HepG2 (cell line): ENCODE measurements around the gene CNRIP1.

Experiments
- CREM ChIP-seq, 2 experiments: sonication (generic) in 1 of 2; formaldehyde crosslinking in 1 of 2; IDR thresholded peaks; 2 replicates each; pipeline versions ENCODE4 v1.4.0 to v1.6.1; 2016 to 2020; ENCODE audit warnings: antibody characterized with exemption in 1 of 2, mild to moderate bottlenecking in 1 of 2, missing genetic modification reagents in 1 of 2
- CTCF ChIP-seq: sonication (generic); formaldehyde crosslinking; IDR thresholded peaks from 2 replicates; pipeline ENCODE4 v1.5.0; 2020; ENCODE audit warnings: mild to moderate bottlenecking, missing genetic modification reagents, moderate library complexity
- EZH2 ChIP-seq: conservative IDR thresholded peaks from 2 replicates; pipeline ENCODE4 v1.6.1; 2012; ENCODE audit warnings: mild to moderate bottlenecking, low read depth, low read length, moderate library complexity
- MBNL3 ChIP-seq: fragments of 250-450 bp; sonication (Bioruptor Pico); conservative IDR thresholded peaks from 2 replicates; pipeline ENCODE4 v1.8.0; 2022; ENCODE audit warnings: mild to moderate bottlenecking, inconsistent platforms
- ZFX ChIP-seq: sonication (generic); formaldehyde crosslinking; IDR thresholded peaks from 2 replicates; pipeline ENCODE4 v1.4.0; 2020; ENCODE audit warnings: mild to moderate bottlenecking, low read depth, missing genetic modification reagents, moderate library complexity
- ZNF350 ChIP-seq: sonication (generic); formaldehyde crosslinking; IDR thresholded peaks from 2 replicates; pipeline ENCODE4 v1.4.0; 2020; ENCODE audit warnings: mild to moderate bottlenecking, low read depth, missing genetic modification reagents, borderline replicate concordance
- ZNF570 ChIP-seq: sonication (generic); formaldehyde crosslinking; IDR thresholded peaks from 2 replicates; pipeline ENCODE4 v1.4.0; 2020; ENCODE audit warnings: mild to moderate bottlenecking, missing genetic modification reagents, borderline replicate concordance

DNA sequence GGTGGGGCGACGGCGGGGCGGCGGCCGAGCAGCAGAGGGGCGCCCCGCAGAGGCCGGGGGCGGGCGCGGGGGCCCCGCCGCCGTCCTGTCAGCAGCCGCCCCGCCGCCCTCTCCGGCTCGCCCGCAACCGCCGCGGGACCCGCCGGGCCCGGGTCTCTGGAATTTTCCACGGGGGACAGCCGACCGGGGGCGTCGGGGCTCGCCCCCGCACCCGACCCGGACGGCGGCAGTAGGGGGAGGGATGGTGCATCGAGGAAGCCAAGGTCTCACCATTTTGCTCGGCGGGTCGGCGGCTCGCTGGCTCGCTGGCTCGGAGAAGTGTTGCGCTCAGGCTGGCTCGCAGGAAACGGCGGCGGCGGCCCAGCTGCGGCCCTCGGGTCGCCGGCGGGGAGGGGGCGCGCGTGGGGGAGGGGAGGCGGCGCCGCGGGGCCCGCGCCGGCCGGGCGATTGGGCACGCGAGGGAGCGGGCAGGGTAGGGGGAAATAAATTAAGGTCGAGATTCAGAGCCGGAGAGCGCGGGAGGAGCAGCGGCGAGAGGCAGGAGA, 67.8 kb downstream of the CNRIP1 start:
- no peak for TF ChIP-seq CREM (IDR thresholded peaks at IDR 0.05)
- TF ChIP-seq CREM (CRISPR knock-in tag; IDR thresholded peaks at IDR 0.05) = no peak
- no peak for TF ChIP-seq MBNL3 (CRISPR knock-in tag)
- no peak for TF ChIP-seq EZH2
- TF ChIP-seq ZNF350 (CRISPR knock-in tag) = no peak
- TF ChIP-seq ZNF570 (CRISPR knock-in tag) = no peak
- TF ChIP-seq CTCF (CRISPR knock-in tag) = no peak
- TF ChIP-seq ZFX = no peak
